ENCODE measurements around the gene PPP4R3A.

DNA sequence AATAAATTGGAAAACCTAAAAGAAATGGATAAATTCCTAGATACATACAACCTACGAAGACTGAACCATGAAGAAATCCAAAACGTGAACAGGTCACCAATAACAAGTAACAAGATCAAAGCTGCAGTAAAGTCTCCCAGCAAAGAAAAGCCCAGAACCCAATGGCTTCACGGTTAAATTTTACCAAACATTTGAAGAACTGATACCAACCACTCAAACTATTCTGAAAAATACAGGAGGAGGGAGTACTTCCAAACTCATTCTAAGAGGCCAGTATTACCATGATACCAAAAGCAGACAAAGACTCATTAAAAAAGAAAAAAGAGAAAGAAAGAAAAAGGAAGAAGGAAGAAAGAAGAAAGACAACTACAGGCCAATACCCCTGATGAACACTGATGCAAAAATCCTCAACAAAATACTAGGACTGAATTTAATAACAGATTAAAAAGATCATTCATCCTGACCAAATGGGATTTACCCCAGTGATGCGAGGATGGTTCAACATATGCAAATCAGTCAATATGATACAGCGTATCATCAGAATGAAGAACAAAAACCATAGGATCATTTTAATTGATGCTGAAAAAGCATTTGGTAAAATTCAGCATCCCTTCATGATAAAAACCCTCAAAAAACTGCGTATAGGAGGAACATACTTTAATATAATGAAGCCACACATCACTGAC is 65.6 kb downstream of the PPP4R3A start:
- TF ChIP-seq, protein P1, sequence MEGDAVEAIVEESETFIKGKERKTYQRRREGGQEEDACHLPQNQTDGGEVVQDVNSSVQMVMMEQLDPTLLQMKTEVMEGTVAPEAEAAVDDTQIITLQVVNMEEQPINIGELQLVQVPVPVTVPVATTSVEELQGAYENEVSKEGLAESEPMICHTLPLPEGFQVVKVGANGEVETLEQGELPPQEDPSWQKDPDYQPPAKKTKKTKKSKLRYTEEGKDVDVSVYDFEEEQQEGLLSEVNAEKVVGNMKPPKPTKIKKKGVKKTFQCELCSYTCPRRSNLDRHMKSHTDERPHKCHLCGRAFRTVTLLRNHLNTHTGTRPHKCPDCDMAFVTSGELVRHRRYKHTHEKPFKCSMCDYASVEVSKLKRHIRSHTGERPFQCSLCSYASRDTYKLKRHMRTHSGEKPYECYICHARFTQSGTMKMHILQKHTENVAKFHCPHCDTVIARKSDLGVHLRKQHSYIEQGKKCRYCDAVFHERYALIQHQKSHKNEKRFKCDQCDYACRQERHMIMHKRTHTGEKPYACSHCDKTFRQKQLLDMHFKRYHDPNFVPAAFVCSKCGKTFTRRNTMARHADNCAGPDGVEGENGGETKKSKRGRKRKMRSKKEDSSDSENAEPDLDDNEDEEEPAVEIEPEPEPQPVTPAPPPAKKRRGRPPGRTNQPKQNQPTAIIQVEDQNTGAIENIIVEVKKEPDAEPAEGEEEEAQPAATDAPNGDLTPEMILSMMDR (IDR thresholded peaks at IDR 0.05; ENCODE audit: poor library complexity): no peak
- no peak for TF ChIP-seq EZH2 (IDR thresholded peaks at IDR 0.05; ENCODE audit: borderline replicate concordance)
- TF ChIP-seq EZH2phosphoT487 (IDR thresholded peaks at IDR 0.05; ENCODE audit: low read depth, severe bottlenecking, unreplicated experiment): no peak
